PC-3 (cell line): Measurements from ENCODE around the gene RBP3.

Source experiments
- EZH2phosphoT487 ChIP-seq: fragments of 300-600 bp; sonication (generic); IDR thresholded peaks from 2 replicates; pipeline ENCODE4 v1.6.1; 2018; ENCODE audit warnings: mild to moderate bottlenecking, antibody characterized with exemption, low read length, borderline replicate concordance
- TF ChIP-seq, protein P1 (sequence below): fragments of 300-600 bp; sonication (generic); conservative IDR thresholded peaks from 2 replicates; pipeline ENCODE4 v1.5.1; 2017; ENCODE audit warnings: antibody characterized with exemption, low read depth, mild to moderate bottlenecking, low read length

DNA sequence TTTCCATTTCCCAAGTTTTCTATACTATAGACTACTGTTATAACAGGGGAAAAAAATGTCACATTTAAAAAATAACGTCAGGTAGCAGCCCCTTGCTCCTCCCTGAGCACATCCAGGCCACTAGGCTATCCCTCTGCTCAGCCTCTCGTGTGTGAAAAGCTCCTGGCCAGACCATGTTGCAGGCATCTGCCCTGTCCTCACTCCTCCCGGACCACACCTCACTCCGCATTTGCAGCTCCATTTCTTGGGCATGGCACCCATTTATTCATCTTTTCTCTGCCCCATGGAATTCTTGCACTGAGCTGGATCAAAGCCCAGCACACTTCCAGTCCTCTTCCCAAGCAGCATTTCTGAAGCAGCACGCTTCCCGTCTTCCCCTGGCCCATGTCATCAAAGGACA is 27.4 kb upstream of the RBP3 start:
- TF ChIP-seq, protein P1, sequence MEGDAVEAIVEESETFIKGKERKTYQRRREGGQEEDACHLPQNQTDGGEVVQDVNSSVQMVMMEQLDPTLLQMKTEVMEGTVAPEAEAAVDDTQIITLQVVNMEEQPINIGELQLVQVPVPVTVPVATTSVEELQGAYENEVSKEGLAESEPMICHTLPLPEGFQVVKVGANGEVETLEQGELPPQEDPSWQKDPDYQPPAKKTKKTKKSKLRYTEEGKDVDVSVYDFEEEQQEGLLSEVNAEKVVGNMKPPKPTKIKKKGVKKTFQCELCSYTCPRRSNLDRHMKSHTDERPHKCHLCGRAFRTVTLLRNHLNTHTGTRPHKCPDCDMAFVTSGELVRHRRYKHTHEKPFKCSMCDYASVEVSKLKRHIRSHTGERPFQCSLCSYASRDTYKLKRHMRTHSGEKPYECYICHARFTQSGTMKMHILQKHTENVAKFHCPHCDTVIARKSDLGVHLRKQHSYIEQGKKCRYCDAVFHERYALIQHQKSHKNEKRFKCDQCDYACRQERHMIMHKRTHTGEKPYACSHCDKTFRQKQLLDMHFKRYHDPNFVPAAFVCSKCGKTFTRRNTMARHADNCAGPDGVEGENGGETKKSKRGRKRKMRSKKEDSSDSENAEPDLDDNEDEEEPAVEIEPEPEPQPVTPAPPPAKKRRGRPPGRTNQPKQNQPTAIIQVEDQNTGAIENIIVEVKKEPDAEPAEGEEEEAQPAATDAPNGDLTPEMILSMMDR, result no peak
- TF ChIP-seq EZH2phosphoT487, result no peak
